D341Med (cell line): ENCODE measurements around the gene ITPK1.
A peak's percentile ranks its signal among the peaks of the same experiment; 100 is the strongest.

ENCODE experiments used
- DNase-seq: peaks from one replicate; pipeline ENCODE4 v3.0.0; 2012; ENCODE audit warnings: low spot score

Gene ITPK1

GRCh38 chr14:93104961-93105360, 10.8 kb downstream of the ITPK1 start:
- no peak for DNase-seq

DNA sequence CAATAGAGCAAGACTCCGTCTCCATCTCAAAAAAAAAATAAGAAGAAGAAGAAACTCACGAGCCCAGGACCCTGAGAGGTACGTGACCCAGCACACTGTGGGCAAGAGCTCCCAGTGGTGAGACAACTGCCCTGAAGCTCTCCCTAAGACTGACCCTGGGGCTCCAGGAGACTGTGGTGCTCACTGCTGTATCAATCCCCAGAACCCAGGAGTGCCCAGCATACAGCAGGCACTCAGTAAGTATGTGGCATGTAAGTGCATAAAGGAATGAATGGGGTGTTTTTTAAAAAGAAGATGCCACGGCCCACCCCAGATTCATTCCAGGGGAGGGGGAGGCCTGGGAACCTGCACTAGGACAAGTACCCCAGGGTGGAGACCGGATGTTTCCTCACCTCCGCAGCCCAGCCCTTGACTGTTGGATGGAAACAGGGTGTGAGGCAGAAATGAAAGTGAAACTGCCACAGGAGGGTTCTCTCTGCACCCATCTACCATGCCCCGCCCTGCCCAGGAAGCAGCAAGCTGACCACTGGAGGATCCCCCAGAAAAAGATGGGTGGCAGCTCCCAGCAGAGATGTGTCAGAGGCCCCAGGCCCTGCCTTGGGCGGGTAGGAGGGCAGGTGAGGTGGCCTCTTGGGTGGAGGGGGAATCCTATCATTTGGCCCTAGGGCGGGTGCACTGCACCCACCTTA, 12.2 kb downstream of the ITPK1 start:
- no peak for DNase-seq

GRCh38 chr14:93102141-93102540, 13.6 kb downstream of the ITPK1 start:
- no peak for DNase-seq

DNA sequence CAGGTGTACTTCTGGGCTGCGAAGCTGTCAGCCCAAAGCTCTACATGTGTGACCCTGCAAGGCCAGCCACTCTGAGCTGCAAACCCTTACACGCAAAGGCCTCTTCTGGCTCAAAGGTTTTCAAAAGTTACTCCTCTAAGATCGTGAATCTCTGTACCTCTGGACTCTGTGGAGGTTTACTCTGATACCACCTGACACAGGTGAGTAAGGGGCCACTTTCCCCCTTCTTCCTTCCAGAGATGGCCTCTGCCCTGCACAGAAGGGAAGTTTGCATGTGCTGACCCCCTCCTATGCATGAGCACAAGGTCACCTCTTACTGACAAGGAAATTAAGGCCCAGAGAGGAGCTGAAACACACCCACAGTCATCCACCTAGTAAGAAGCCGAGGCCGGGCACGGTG, 14.5 kb downstream of the ITPK1 start:
- DNase-seq, result no peak

- no peak for DNase-seq
Measured at GRCh38 chr14:93100570-93100969, 15.2 kb downstream of the ITPK1 start.

GRCh38 chr14:93100100-93100499, 15.6 kb downstream of the ITPK1 start:
- DNase-seq, result no peak

GRCh38 chr14:93099643-93100042, 16.1 kb downstream of the ITPK1 start:
- no peak for DNase-seq

GRCh38 chr14:93099196-93099595, 16.5 kb downstream of the ITPK1 start:
- DNase-seq, result no peak

DNA sequence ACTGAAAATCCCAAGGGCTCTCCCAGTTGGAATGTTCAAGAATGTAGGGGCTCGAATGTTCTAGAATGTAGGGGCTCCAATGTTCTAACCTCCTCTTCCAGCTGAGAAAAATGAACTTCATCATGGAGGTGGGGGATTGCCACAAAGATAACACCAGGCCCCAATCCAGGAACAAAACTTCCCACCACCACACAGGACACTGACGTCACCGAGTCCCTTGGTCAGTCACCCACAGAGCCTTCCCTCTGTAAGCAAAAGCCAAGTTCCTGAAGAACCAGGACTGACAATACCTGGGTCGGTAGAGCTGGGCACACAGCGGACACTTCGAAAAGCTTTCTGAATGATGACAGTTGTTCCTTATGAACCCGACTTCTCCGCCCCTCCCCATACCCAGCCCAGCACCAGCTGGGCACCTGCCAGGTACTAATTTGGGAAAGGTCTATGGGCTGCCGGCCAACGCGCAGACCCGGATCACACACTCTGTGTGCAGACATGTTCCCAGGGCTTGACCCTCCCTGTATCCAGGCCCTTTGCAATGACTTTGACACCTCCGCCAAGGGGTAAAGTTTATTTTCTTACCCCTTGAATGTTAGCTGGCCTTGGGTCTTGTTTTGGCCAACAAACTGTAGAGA, 18.9 kb downstream of the ITPK1 start:
- no peak for DNase-seq

DNA sequence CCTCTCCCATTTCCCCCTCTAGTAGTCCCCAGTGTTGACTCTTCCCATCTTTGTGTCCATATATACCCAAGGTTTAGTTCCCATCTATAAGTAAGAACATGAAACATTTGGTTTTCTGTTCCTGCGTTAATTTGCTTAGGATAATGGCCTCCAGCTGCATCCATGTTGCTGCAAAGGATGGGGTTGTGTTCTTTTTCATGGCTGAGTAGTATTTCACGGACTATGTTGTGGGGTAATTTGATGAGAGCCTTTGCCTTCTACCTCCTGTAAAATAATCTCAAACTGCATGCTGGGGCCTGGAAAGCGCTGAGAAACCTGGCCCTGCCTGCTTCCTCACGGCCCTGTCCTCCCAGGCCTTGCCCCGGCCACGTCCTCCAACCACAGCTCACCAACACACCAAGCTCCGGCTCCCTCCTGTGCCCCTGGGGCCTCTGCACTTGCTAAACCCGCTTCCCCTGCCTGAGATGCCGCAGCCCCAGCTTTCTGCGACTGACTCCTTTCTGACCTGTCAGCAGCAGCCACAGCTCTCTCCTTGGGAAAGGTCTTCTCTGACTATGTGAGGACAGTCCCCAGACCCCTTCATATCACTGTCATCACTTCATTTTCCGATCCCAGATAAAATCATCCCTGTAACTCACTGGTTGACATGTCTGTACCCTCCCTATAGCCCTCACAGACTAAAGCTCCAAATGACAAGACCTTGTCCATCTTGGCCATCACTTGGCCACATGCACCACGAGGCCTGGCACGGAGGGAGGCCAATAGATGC, 19.8 kb downstream of the ITPK1 start:
- DNase-seq, result no peak

GRCh38 chr14:93094121-93094918, 21.4 kb downstream of the ITPK1 start:
- DNase-seq, result no peak

DNA sequence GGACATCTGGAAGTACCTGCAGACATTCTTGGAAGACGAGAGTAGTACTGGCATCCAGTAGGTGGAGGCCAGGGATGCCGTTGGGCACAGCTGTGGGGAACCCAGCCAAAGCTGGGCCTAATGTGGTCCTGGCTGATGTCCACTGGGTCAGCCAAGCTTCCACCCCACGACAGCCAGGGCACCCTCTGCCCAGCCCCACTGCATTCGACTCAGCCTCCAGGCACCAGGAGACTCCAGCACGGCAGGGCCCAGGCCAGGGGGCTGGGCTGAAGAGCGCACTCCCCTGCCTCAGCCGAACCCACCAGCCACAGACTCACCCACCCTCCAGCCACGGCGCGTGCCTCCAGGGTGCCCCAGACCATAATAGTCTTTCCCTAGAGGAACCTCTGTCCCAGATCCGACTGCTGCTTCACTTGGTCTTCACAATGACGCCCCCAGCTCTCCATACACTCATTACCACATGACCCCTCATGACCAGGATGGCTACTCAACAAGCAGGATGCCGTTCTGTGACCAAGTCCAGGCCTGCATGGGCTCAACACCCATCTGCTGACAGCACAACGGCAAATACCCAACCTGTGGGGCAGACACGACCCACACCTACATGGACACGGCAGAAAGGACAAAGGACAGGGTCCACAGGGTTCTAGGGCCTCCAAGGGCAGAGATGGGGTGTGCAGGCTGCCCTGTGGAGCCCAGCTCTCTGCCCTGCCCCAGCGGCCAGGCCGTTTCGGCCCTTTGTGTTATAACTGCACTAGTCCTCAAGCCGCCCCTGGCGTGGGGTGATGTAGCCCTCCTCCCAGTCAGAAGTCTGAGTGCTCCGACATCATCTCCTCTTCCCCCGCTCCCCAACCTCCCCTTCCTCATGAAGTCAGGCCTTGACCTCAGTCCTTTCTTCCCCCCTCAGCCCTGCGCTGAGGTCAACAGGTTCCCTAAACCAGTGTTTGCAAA, 22.8 kb downstream of the ITPK1 start:
- no peak for DNase-seq

DNA sequence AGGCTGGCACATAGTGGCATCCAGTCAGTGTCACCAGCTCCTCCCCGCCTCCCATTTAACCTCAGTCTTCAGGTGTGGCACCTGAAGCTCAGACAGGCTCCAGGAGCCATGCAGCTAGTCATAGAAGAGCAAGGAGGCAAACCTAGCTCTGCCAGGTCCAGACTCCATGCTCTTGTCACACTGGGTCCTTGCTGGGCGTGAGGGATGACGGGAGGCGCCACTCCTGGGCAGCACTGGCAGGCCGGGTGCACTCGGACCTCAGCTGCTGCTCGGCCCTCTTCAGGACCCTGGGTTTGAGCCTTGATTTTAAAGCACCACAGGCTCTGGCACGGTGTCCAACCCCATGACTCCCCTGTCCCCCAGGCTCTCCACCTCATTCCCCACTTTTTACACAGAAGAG, 24.1 kb downstream of the ITPK1 start:
- DNase-seq, result no peak

DNA sequence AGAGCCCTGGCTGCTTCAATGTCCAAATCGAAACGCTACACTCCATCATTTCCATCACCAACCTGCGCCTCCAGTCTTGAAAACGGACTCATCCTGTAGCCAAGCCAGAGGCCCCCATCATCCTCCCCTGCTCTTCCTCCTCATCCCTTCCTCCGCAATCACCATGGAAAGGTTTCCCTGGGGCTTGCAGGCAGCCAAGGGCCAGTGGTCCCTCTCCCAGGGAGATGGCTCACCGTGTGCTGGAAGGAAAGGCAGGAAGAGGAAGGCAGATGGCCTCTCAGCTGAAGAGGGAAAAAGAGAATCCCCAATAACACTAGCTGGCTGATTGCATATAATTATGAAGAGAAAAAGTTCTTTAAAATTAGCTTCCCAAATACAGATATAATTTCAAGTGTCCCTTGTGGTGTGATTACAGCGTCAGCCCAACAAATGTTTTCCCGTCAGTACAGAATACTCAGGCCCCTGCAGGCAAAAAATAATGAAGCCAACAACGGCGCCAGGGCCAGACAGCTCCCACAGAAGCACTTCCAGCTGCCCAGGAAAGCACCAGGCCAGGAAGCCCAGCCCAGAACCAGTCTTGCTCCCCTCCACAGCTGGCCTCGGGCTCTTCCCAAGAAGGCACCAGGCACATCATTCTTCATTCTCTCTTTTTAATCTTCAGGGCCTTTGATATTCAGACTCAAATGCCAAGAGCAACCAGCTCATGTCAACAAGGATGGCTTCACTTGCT, 24.7 kb downstream of the ITPK1 start:
- no peak for DNase-seq

DNA sequence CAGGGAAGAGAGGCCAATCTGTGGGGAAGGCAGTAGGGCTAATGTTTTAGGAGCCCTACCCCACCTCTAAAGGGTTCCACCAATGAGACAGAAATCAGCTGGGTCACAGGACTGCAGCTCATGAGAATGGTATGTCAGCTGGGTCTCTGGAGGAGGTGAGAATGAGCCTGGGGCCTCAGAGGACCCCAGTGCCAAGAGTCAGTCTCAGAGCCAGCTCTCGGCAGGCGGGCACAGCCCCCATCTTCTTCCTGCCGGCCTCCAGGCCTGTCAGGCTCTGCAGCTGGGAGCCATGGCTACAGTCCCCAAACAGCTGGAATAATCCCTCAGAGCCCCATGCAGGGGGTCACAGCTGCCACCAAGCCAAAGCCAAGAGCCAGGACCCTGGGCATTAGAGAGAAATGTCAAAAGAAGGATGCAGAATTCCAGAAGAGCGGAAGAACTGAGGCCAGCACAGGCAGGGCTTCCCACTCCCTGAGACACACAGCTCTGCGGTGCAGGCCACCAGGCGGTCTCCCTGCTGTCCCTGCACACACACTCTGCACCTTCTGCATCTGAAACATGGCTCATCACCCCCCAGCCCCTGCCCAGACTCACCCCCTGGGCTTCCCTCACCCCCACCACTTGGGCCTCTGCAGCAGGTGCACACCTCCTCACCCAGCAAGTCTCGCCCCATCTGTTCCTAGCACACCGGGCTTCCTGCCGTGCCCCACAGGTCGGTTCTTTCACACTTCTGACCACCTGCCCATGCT, 26.0 kb downstream of the ITPK1 start:
- no peak for DNase-seq

GRCh38 chr14:93086441-93087055, 29.2 kb downstream of the ITPK1 start:
- DNase-seq, result no peak

DNA sequence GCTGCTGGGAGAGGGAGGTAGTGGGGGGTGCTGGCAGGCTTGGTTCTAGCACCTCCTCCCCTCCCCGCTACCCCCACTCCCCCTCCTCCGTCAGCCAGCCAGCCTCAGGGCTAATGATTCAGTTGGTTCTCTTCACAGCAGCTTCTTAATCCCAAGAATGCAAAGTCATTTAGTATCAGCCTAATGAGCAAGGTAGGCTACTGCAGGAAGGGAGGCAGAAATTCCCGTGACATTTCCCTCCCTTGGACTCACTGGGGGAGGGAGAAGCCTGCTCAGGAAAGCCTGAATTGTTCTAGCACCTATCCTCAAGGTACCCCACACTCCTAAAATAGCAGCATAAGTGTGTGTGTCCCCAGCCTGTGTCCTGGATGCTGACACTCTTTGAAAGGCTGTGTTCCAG, 29.8 kb downstream of the ITPK1 start:
- peak; percentile 76 for DNase-seq

GRCh38 chr14:93084866-93085857, 30.6 kb downstream of the ITPK1 start:
- no peak for DNase-seq
